Stimulated activated CD4-positive, alpha-beta T cell treated with anti-CD3 and anti-CD28 coated beads, Interleukin-2, amount 100 ng/mL, for 4 hours (primary cell): ENCODE results near the gene TNNT2.

ENCODE experiments used
- DNase-seq: peaks from one replicate; pipeline ENCODE4 v3.0.0-alpha.2; 2020; ENCODE audit warnings: low read depth

Gene TNNT2

GRCh38 chr1:201356701-201357100 is 20.8 kb downstream of the TNNT2 start:
- no peak for DNase-seq

DNA sequence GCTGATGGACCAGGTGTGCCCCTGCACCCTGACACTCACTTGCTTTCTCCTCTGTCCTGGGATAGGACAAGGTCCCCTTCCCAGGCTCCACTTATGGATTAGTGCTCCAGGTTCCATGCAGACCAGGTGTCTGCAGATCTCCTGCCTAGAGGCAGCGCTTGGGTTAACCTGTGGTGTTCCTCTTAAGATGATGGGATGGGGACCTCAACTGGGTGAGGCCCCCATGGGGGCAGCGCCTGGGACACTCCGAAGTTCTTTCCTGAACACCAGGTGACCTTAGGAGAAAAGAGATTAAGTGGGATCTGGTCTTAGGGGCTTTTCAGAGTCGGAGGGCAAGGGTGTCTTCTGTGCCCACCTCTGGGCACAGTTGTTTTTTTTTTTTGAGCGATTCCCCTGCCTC is 21.2 kb downstream of the TNNT2 start:
- DNase-seq: no peak

DNA sequence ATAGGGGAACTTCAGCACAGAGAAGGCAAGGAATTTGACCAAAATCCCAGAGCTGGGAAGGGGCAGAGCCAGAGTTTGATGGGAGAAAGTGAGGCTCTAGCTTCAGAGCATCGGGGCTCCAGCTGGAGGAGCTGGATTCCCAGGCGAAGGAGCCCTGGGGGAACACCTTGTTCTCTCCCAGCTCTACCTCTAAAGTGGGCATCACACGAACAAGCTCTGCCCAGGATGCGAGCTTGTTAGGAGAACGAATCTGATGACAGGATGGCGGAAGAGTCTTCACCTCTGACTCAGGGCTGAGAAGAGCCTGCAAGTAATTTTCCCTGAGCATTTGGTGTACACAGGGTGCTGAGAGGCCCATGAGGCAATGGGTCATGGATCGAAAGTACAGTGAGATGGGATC is 22.0 kb downstream of the TNNT2 start:
- DNase-seq: no peak

- no peak for DNase-seq
Observed at GRCh38 chr1:201354901-201355295, 22.6 kb downstream of the TNNT2 start.

GRCh38 chr1:201354151-201354900 is 23.2 kb downstream of the TNNT2 start:
- DNase-seq: no peak

- DNase-seq: no peak
Observed at GRCh38 chr1:201353186-201353940, 24.1 kb downstream of the TNNT2 start.

- DNase-seq: no peak
Observed at GRCh38 chr1:201351617-201352016, 25.9 kb downstream of the TNNT2 start.

DNA sequence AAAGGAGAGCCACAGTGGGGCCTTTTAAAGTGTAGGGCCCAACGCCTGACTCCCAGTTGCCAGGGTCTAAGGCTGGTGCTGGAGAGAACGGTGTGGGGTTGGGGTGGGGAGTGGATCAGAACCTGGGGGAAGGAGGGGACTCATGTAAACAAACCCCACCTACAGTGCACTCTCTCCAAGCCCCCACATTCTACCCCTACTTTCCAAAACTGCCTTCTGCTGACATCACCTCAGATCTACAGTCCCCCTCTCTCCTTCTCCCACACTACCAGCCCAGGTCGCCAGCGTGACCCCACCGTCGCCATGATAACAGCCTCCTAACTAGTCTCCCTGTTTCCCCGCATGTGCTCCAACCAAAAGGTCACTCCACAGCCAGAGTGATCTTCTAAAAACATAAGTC is 26.6 kb downstream of the TNNT2 start:
- no peak for DNase-seq

GRCh38 chr1:201350361-201350725 is 27.1 kb downstream of the TNNT2 start:
- no peak for DNase-seq

GRCh38 chr1:201349092-201349491 is 28.4 kb downstream of the TNNT2 start:
- no peak for DNase-seq

DNA sequence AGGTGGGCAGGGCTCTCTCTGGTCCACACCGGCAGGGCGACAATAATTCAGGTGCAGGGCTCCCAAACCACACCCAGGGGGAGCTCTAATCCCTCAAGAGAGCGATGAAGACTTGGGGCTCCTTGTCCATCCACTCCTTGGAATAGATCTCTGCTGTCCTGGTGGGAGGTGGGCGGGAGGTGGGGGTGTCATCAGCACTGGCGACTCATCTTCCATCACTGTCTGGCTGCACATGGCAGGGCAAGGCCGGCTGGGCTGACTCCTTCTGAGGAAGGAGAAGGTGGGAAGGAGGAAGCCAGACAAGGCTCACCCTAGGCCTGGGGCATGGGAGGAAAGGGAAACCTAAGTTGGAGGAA is 29.3 kb downstream of the TNNT2 start:
- no peak for DNase-seq

DNA sequence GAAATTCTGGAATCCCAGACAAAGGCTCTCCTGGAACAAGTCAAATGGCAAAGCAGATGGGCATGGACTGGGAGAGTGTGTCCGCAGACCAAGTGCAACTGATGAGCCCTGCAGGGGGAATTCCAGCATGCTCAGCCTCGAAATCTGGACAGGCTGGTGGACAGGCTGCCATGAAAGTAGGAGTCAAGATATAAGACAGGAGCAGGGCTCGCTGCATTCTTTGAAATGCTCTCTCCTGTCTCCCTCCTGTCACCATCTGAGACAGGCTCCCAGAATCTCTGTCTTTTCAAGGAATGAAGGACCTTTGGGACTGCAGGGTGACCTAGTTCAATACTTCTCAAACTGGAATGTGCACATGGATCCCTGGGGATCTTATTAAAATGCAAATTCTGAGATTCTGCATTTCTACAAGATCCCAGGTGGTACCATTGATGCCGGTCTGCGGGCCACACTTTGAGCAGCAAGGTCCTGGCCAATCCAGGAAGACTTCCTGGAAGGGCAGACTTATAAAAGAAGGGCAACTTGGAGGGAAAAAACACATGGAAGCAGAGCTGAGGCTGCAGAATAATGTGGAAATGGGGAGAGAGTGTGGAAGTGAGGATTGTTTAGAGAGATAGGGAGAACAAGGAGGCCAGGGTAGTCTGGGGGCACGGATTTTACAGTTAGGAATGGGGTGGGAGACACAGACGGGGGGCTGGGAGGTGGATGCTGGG is 29.8 kb downstream of the TNNT2 start:
- DNase-seq: no peak

DNA sequence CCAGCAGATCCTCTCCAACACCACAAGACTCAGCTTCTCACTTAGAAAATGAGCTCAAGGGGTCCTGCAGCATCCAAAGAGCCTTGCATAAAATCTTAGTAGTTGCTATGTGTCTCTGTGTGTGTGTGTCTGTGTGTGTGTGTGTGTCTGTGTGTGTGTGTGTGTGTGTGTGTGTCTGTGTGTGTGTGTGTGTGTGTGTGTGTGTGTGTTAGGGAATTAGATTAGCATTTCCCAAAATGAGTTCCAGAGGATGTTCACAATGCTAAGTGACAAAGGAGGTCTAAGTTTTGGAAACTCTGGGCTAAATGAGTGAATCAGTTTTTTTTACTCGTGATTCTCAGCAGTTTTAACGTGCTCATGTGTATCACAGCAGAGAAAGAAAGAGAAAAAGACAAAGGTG is 30.5 kb downstream of the TNNT2 start:
- DNase-seq: no peak

DNA sequence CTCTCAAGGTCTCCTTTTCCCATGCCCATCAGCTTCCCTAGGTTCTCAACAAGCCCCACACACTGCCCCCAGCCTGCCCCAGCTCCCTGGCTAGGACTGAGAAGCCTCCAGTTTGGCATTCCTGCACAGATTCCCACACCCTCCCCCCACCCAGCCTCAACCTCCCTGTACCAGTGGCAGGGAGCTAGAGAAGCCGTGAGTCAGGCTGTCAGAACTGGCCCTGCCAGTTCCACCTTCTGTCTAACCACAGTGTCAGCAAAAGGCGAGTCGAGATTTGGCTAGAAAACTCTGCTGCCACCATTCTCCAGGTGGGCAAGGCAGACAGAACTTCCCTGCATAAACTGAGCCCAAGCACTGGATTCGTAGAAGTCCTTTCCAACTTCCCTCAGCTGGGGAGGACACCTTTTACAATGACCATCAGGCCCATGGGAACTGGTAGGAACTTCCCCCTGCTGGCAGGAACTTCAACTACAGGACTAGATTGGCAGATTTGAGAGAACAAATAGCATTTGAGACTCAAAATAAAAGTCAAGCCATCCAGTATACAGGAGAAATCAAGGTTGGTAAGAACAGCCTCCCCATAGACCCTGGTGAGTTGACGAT is 31.0 kb downstream of the TNNT2 start:
- no peak for DNase-seq

- no peak for DNase-seq
Observed at GRCh38 chr1:201345081-201345355, 32.5 kb downstream of the TNNT2 start.

GRCh38 chr1:201344206-201345080 is 33.0 kb downstream of the TNNT2 start:
- no peak for DNase-seq

DNA sequence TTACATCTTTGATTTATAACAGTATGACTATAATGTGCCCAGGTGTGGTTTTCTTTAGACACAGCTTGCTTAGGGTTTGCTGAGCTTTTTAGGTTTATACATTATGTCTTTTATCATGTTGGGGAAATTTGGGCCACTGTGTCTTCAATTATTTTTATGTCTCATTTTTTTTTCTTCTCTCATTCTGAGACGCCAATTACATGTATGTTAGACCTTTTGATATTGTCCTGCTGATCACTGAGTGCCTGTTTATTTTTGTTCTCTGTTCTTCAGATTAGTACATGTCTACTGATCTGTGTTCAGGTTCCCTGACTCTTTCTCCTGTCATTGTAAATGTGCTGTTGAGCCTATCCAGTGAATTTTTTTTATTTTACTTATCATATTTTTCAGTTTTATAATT is 36.1 kb downstream of the TNNT2 start:
- no peak for DNase-seq

- no peak for DNase-seq
Observed at GRCh38 chr1:201336711-201337450, 40.6 kb downstream of the TNNT2 start.

GRCh38 chr1:201335901-201336300 is 41.6 kb downstream of the TNNT2 start:
- no peak for DNase-seq

GRCh38 chr1:201335174-201335870 is 42.2 kb downstream of the TNNT2 start:
- DNase-seq: no peak
